ENCODE results near the gene CTDP1. TPM values are rescaled to one million over a fixed set of nuclear protein-coding genes. Genes with fewer than 3 reads are reported as not detected.

Gene CTDP1
- polyA plus RNA-seq, 1 donor (not counting 4 experiments of a cell fraction or from before 2014, with no cell fraction given): 9.2 TPM

DNA sequence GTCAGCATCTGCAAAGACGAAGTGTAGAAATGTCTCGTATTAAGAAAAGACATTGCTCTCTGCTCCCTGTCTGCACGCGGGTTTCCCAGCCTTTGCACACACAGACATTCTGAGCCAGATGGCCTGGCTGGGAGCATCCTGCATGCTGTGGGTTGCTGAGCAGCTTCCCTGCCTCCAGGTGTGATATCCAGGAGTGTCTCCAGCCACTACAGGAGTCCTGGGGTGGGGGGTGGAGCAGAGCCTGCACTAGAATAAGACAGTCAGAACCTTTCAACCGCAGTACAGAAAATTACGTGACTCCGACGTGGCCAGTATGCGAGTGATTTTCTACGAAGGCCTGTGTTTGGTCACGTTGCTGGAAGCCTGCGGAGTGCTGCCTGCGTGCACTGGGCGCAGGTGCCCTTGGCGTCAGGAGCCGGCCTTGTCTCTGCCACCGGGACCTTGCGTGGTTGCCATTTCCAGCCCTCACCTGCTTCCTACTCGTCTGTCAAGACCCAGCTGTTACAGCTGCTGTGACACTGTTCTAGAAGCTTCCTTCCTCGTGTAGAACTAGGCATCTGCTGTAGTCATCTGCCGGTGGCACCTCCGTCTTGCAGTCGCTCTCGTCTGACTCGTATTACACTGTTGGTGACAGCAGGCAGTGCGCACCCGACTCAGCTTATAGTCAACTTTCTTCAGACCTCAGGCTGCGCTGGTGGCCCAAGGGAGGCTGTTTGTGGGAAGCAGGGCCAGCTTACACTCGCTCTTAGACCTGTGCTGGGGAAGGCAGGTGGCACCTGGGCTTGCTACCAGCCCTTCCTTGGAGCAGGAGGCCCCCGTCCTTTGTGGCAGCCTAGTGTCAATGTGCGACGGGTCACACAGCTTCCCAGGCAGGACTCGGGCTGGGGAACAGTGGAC is 11.2 kb downstream of the CTDP1 start:
- TF ChIP-seq, protein P1, sequence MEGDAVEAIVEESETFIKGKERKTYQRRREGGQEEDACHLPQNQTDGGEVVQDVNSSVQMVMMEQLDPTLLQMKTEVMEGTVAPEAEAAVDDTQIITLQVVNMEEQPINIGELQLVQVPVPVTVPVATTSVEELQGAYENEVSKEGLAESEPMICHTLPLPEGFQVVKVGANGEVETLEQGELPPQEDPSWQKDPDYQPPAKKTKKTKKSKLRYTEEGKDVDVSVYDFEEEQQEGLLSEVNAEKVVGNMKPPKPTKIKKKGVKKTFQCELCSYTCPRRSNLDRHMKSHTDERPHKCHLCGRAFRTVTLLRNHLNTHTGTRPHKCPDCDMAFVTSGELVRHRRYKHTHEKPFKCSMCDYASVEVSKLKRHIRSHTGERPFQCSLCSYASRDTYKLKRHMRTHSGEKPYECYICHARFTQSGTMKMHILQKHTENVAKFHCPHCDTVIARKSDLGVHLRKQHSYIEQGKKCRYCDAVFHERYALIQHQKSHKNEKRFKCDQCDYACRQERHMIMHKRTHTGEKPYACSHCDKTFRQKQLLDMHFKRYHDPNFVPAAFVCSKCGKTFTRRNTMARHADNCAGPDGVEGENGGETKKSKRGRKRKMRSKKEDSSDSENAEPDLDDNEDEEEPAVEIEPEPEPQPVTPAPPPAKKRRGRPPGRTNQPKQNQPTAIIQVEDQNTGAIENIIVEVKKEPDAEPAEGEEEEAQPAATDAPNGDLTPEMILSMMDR (optimal IDR thresholded peaks at IDR 0.05 in 1 of 3, IDR thresholded peaks at IDR 0.05 in 1 of 3, conservative IDR thresholded peaks at IDR 0.05 in 1 of 3; ENCODE audit: extremely low read depth in 1 of 3, insufficient read depth in 2 of 3, low read length in 3 of 3): no peak
- Histone ChIP-seq H3K27ac (ENCODE audit: control insufficient read depth, insufficient read depth, low read length) (no peak overlapping the region), H3K4me2 (ENCODE audit: control insufficient read depth, extremely low read depth, insufficient read depth, low read depth, low read length) (no peak overlapping the region), H3K27me3 (ENCODE audit: control insufficient read depth, extremely low read depth, insufficient read depth, low read length) (no peaks in the 10 kb centered on the region), H3K9ac (ENCODE audit: control insufficient read depth, extremely low read depth, insufficient read depth, low read length) (no peak overlapping the region), H2AFZ (ENCODE audit: control insufficient read depth, low read length) (no peak overlapping the region), H3K79me2 (ENCODE audit: control insufficient read depth, insufficient read depth, low read length) (peaks cover 74% of the 10 kb centered on the region), H4K20me1 (ENCODE audit: control insufficient read depth, extremely low read depth, insufficient read depth, low read length) (peaks cover 16% of the 10 kb centered on the region), H3K9me1 (ENCODE audit: control insufficient read depth, extremely low read depth, insufficient read depth, low read length) (no peaks in the 10 kb centered on the region), H3K4me3 (ENCODE audit: control insufficient read depth in 2 of 3, extremely low read depth in 1 of 3, insufficient read depth in 2 of 3, low read depth in 1 of 3, low read length in 3 of 3) (no peak overlapping the region), H3K4me1 (ENCODE audit: control insufficient read depth, extremely low read depth, insufficient read depth, low read length) (no peaks in the 10 kb centered on the region), H3K36me3 (ENCODE audit: control insufficient read depth in 2 of 2, extremely low read depth in 1 of 2, insufficient read depth in 2 of 2, low read length in 2 of 2) (peaks cover 2 to 8% of the 10 kb centered on the region in 2 experiments), H3K9me3 (ENCODE audit: control insufficient read depth, low read depth, low read length) (no peaks in the 10 kb centered on the region)
- dilution Hi-C loops (cut with MboI; ENCODE audit: extremely low pct_ligation_motif_present, low sequenced_read_pairs): no loop called here
- DNase-seq (ENCODE audit: low read depth, low spot score) (no peak), FAIRE-seq (no peak)

DNA sequence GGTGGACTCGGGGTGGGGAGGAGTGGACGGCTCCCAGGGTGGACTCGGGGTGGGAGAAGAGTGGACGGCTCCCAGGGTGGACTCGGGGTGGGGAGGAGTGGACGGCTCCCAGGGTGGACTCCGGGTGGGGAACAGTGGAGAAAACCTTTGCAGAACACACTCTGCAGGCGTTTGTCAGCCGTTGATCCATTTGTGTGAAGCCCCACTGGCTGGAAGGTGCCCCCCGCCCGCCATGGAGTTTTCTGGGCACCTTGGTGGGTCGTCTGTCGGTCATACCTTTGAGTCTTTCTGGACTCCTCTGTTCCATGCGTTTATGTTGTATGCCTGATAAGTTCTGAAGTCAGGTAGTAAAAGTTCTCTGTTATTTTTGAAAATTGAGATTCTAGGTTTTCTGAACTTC is 12.5 kb downstream of the CTDP1 start:
- peaks cover 64% of the 10 kb centered on the region for H3K79me2 ChIP-seq (ENCODE audit: control insufficient read depth, insufficient read depth, low read length)
- no peaks in the 10 kb centered on the region for H3K4me1 ChIP-seq (ENCODE audit: control insufficient read depth, extremely low read depth, insufficient read depth, low read length)
- H3K27me3 ChIP-seq (ENCODE audit: control insufficient read depth, extremely low read depth, insufficient read depth, low read length): no peaks in the 10 kb centered on the region
- no peaks in the 10 kb centered on the region for H3K9me1 ChIP-seq (ENCODE audit: control insufficient read depth, extremely low read depth, insufficient read depth, low read length)
- FAIRE-seq (no peak), DNase-seq (ENCODE audit: low read depth, low spot score) (no peak)
- H3K27ac ChIP-seq (ENCODE audit: control insufficient read depth, insufficient read depth, low read length): no peak overlapping the region
- dilution Hi-C loops (cut with MboI; ENCODE audit: extremely low pct_ligation_motif_present, low sequenced_read_pairs): no loop called here
- no peak overlapping the region for H3K4me2 ChIP-seq (ENCODE audit: control insufficient read depth, extremely low read depth, insufficient read depth, low read depth, low read length)
- TF ChIP-seq EZH2 (IDR thresholded peaks at IDR 0.05; ENCODE audit: low read length): no peak
- TF ChIP-seq, protein P1 (optimal IDR thresholded peaks at IDR 0.05 in 1 of 3, IDR thresholded peaks at IDR 0.05 in 1 of 3, conservative IDR thresholded peaks at IDR 0.05 in 1 of 3; ENCODE audit: extremely low read depth in 1 of 3, insufficient read depth in 2 of 3, low read length in 3 of 3): no peak
- no peak overlapping the region for H2AFZ ChIP-seq (ENCODE audit: control insufficient read depth, low read length)
- no peak overlapping the region for H3K4me3 ChIP-seq (ENCODE audit: control insufficient read depth in 2 of 3, extremely low read depth in 1 of 3, insufficient read depth in 2 of 3, low read depth in 1 of 3, low read length in 3 of 3)
- peaks cover 7 to 9% of the 10 kb centered on the region in 2 experiments for H3K36me3 ChIP-seq (ENCODE audit: control insufficient read depth in 2 of 2, extremely low read depth in 1 of 2, insufficient read depth in 2 of 2, low read length in 2 of 2)
- H3K9ac ChIP-seq (ENCODE audit: control insufficient read depth, extremely low read depth, insufficient read depth, low read length): no peak overlapping the region
- no peaks in the 10 kb centered on the region for H3K9me3 ChIP-seq (ENCODE audit: control insufficient read depth, low read depth, low read length)
- H4K20me1 ChIP-seq (ENCODE audit: control insufficient read depth, extremely low read depth, insufficient read depth, low read length): peaks cover 16% of the 10 kb centered on the region

All from keratinocyte (primary cell).